ENCODE data around the gene DNAJB8. TPM values are rescaled to one million over a fixed set of nuclear protein-coding genes. Genes with fewer than 3 reads are reported as not detected.

DNAJB8 gene
- total RNA-seq, 2 experiments from 2014 or later, result not detected

DNA sequence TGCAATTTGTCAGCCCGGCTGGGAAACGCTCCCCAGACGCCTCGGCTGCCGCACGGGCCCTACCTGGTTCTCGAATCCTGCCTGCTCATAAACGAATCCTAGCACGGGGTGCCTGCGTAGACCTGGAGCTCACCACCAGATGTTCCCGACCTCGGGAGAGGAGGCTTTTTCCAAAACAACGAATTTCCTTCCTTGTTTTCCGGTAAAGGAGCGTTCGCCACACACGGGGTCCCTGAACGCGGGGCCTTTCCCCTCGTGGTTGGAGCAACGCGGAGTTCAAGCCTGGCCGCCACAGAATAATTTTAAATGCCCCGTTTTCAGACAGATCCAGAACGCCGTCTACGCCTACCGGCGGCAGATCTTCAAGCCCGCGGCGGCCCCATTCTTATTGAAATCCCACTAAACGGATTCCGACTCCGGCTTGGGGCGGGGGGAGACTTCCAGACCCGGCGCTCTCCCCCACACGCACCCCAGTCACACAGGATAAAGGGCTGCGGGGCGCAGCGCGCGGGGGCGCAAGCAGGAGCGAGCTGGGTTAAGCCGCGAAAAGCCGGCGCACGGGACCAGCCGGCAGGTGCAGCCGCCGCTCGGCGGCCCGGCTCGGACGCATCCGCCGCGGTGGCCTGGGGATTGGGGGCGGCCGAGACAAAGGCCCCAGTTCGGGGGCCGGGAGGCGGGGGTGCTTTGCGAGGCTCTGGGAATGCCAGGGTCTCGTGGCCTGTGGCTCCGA, 25.4 kb upstream of the DNAJB8 start:
- Mint-ChIP-seq H3K9me3 (no peaks in the 10 kb centered on the region), H3K4me3 (no peak overlapping the region), H3K4me1 (ENCODE audit: low read depth) (peaks cover 29% of the 10 kb centered on the region), H3K27ac (no peak overlapping the region), H3K36me3 (no peaks in the 10 kb centered on the region), H3K27me3 (peaks cover 62% of the 10 kb centered on the region)
- DNase-seq, result peak; percentile 23
- CTCF ChIA-PET, result interaction anchor here (2.7 kb wide), 1 partner anchor 66 kb away, joined by 16 read pairs; no protein-coding TSS in a partner anchor
- POLR2A ChIA-PET, result no interaction called here
- intact Hi-C loops (cut with micrococcal nuclease), result loop anchor here (1.0 to 5.0 kb wide), 3 partner anchors 9 to 417 kb away; no protein-coding TSS in a partner anchor

- H3K9me3 Mint-ChIP-seq, result no peaks in the 10 kb centered on the region
- no peak for DNase-seq
- intact Hi-C loops (cut with micrococcal nuclease), result loop anchor here (1.0 to 5.0 kb wide), 2 partner anchors 8 to 116 kb away; no protein-coding TSS in a partner anchor
- H3K27ac Mint-ChIP-seq, result no peak overlapping the region
- peaks cover 61% of the 10 kb centered on the region for H3K27me3 Mint-ChIP-seq
- peaks cover 30% of the 10 kb centered on the region for H3K4me1 Mint-ChIP-seq (ENCODE audit: low read depth)
- no peak overlapping the region for H3K4me3 Mint-ChIP-seq
- no peaks in the 10 kb centered on the region for H3K36me3 Mint-ChIP-seq
- POLR2A ChIA-PET, result no interaction called here
- CTCF ChIA-PET, result interaction anchor here (2.7 kb wide), 1 partner anchor 66 kb away, joined by 16 read pairs; no protein-coding TSS in a partner anchor
These were observed 24.9 kb upstream of the DNAJB8 start for GRCh38 chr3:128491691-128491940.

DNA sequence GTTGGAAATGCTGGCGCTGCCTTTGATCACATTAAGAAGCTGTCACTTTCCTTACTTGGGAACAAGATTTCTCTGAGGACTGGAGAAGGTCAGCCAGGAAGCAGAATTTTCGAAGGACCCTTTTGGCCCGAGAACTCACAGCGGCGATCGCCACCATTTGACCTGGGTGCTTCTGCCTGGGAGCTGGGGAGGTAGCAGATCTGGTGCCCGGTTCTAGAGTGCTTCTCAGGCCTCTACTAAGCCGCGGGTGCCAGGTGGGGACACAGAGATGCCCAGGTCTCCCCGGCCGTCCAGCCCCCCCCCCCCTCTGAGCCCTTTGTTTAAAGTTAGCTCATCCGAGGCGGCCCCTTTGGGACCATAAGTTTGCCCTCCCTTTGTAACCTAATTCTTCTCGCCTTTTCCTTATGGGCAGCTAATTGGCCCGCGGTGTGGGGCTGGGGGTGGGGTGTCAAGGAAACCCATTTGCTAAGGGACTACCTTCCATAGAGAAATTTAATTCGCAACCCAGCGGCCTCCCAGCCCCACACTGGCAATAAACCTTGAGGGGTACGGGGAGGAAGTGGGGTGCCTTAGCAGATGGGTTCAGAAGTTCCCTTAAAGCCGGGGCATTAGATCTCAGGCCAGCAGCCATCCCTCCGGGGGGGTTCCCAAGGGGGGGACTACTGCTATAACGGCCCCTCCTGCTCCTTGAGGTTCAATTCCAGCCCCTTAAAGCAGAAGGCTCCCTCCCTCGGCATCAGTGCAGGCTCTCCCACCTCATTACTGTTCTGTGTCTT, 24.4 kb upstream of the DNAJB8 start:
- ChIA-PET POLR2A (no interaction called here), CTCF (interaction anchor here (0.8 to 2.7 kb wide), 4 partner anchors 44 to 118 kb away, joined by 3 to 16 read pairs (median 4); no protein-coding TSS in a partner anchor)
- intact Hi-C loops (cut with micrococcal nuclease), result loop anchor here (1.0 to 5.0 kb wide), 2 partner anchors 8 to 116 kb away; no protein-coding TSS in a partner anchor
- Mint-ChIP-seq H3K9me3 (no peaks in the 10 kb centered on the region), H3K4me3 (no peak overlapping the region), H3K27ac (no peak overlapping the region), H3K36me3 (no peaks in the 10 kb centered on the region), H3K4me1 (ENCODE audit: low read depth) (peaks cover 33% of the 10 kb centered on the region), H3K27me3 (peaks cover 64% of the 10 kb centered on the region)
- DNase-seq, result peak; percentile 10

GRCh38 chr3:128490650-128490914, 23.9 kb upstream of the DNAJB8 start:
- ChIA-PET POLR2A (no interaction called here), CTCF (interaction anchor here (0.8 to 1.8 kb wide), 4 partner anchors 43 to 119 kb away, joined by 3 to 20 read pairs (median 4); no protein-coding TSS in a partner anchor)
- no peaks in the 10 kb centered on the region for H3K9me3 Mint-ChIP-seq
- H3K4me3 Mint-ChIP-seq, result no peak overlapping the region
- H3K36me3 Mint-ChIP-seq, result no peaks in the 10 kb centered on the region
- intact Hi-C loops (cut with micrococcal nuclease), result loop anchor here (5.0 kb wide), 1 partner anchor 117 kb away; no protein-coding TSS in a partner anchor
- H3K27me3 Mint-ChIP-seq, result peaks cover 64% of the 10 kb centered on the region
- H3K27ac Mint-ChIP-seq, result no peak overlapping the region
- no peak for DNase-seq
- H3K4me1 Mint-ChIP-seq (ENCODE audit: low read depth), result peaks cover 33% of the 10 kb centered on the region

- Mint-ChIP-seq H3K36me3 (no peaks in the 10 kb centered on the region), H3K27me3 (peaks cover 65% of the 10 kb centered on the region), H3K4me1 (ENCODE audit: low read depth) (peaks cover 33% of the 10 kb centered on the region), H3K4me3 (peak overlapping the region; percentile 68), H3K9me3 (no peaks in the 10 kb centered on the region), H3K27ac (no peak overlapping the region)
- DNase-seq, result peak; percentile 33
- intact Hi-C loops (cut with micrococcal nuclease), result loop anchor here (2.0 to 5.0 kb wide), 3 partner anchors 23 to 117 kb away; partner anchors contain the start of gene DNAJB8
- ChIA-PET CTCF (interaction anchor here (1.4 to 1.8 kb wide), 3 partner anchors 64 to 119 kb away, joined by 3 to 20 read pairs (median 5); no protein-coding TSS in a partner anchor), POLR2A (no interaction called here)
These were observed 23.4 kb upstream of the DNAJB8 start for GRCh38 chr3:128489927-128490649.

DNA sequence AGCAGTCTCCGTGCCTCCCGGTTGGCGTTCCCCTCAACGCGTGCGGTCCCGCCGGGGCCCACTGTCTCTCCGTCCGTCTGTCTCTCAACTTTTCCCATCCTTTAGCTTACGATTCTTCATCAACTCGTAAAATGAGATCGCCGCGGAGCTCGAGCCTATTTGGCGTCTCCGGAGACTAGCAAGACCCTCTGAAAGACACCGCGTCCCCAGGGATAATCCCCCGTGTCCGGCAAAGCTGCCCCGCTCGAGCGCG, 22.9 kb upstream of the DNAJB8 start:
- peak overlapping the region; percentile 68 for H3K4me3 Mint-ChIP-seq
- no peaks in the 10 kb centered on the region for H3K9me3 Mint-ChIP-seq
- no peak overlapping the region for H3K27ac Mint-ChIP-seq
- ChIA-PET CTCF (interaction anchor here (1.6 to 1.8 kb wide), 2 partner anchors 64 to 120 kb away, joined by 5 to 20 read pairs; no protein-coding TSS in a partner anchor), POLR2A (no interaction called here)
- peak; percentile 18 for DNase-seq
- H3K27me3 Mint-ChIP-seq, result peaks cover 66% of the 10 kb centered on the region
- intact Hi-C loops (cut with micrococcal nuclease), result loop anchor here (2.0 kb wide), 2 partner anchors 23 to 43 kb away; partner anchors contain the start of gene DNAJB8
- peaks cover 33% of the 10 kb centered on the region for H3K4me1 Mint-ChIP-seq (ENCODE audit: low read depth)
- H3K36me3 Mint-ChIP-seq, result no peaks in the 10 kb centered on the region

DNA sequence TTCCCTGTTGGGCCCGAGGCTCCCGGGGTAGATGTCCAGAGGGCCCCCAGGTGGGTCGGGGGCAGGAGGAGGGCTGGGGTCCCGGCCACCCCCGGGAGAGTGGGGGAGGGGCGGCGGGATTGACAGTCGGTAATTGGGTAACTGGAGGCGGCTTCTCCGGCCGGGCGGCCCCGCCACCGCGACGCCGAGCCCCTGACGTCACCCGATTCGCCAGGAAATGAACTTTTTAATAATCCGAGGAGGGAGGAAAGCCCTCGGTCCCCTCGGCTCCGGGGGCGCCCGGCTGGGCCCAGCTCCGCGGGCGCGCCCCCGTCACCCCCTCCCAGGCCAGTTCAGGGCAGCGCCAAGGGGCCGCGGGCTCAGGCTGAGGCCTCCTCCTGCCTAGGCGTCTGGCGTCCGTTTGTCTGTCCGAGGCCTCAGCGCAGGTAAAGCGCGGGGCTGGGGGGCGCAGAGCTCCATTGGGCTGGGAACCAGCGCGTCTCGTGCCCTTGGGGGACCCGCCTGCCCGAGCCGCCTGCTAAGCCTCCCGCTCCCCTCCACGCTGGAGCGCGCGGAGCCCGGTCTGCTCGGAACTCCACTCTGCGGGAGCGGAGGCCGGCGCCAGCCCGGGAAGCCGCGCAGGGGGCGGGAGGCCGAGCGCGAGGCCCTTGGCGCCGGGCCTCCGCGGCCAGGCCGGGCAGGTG, 22.4 kb upstream of the DNAJB8 start:
- H3K4me1 Mint-ChIP-seq (ENCODE audit: low read depth), result peaks cover 33% of the 10 kb centered on the region
- CTCF ChIA-PET, result interaction anchor here (1.8 kb wide), 1 partner anchor 63 kb away, joined by 20 read pairs; no protein-coding TSS in a partner anchor
- intact Hi-C loops (cut with micrococcal nuclease), result loop anchor here (2.0 kb wide), 2 partner anchors 22 to 42 kb away; partner anchors contain the start of gene DNAJB8
- H3K9me3 Mint-ChIP-seq, result no peaks in the 10 kb centered on the region
- no peaks in the 10 kb centered on the region for H3K36me3 Mint-ChIP-seq
- H3K27ac Mint-ChIP-seq, result no peak overlapping the region
- peak overlapping the region; percentile 37 for H3K4me3 Mint-ChIP-seq
- H3K27me3 Mint-ChIP-seq, result peaks cover 67% of the 10 kb centered on the region
- POLR2A ChIA-PET, result no interaction called here
- peak; percentile 57 for DNase-seq

GRCh38 chr3:128488636-128488990, 21.9 kb upstream of the DNAJB8 start:
- intact Hi-C loops (cut with micrococcal nuclease), result loop anchor here (2.0 kb wide), 2 partner anchors 22 to 42 kb away; partner anchors contain the start of gene DNAJB8
- Mint-ChIP-seq H3K9me3 (no peaks in the 10 kb centered on the region), H3K27ac (no peak overlapping the region), H3K4me3 (peak overlapping the region; percentile 37), H3K4me1 (ENCODE audit: low read depth) (peaks cover 38% of the 10 kb centered on the region), H3K27me3 (peaks cover 69% of the 10 kb centered on the region), H3K36me3 (no peaks in the 10 kb centered on the region)
- ChIA-PET CTCF (interaction anchor here (1.5 to 2.1 kb wide), 3 partner anchors 9 to 63 kb away, joined by 6 to 20 read pairs (median 6); no protein-coding TSS in a partner anchor), POLR2A (no interaction called here)
- peak; percentile 30 for DNase-seq

DNA sequence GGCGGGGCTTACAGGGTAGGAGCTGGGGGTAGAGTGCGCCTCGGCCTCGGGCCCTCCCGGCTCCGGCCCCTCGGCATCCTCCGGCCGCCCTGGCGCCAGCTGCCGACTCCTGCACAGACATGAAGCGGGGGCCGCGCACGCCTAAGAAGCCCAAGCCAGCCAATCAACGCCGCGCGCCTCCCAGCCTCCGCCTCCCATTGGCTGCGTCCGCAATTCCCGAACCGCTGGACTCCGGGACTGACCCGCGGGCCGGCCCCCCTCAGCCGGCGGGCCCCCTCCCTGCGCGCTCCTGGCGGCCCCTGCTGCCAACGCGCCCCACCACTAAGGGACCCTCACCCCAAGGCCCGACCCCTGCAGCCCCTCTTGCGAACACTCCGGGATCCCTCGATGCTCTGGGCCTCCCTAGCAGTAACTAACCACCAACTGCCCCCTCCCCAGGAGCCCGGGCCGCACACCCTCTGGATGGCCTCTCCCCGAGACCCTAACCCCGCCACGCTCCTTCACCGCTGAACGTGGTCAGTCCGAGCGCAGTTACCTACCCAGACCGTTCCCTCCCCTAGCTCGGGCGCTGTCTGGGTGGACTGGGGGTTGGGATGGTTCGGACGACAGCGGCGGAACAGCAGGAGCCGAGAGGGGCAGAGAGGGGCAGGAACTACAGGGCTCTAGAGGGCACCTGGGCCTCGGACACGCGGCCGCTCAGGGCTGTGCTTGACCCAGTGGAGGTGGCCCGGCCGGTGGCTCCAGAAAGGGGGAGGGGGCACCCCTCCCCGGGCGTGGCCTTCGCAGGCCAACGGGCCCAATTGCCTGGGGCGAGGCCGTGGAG, 21.3 kb upstream of the DNAJB8 start:
- Mint-ChIP-seq H3K4me1 (ENCODE audit: low read depth) (peaks cover 42% of the 10 kb centered on the region), H3K27me3 (peaks cover 71% of the 10 kb centered on the region), H3K9me3 (no peaks in the 10 kb centered on the region), H3K36me3 (no peaks in the 10 kb centered on the region), H3K4me3 (no peak overlapping the region), H3K27ac (no peak overlapping the region)
- POLR2A ChIA-PET, result no interaction called here
- intact Hi-C loops (cut with micrococcal nuclease), result loop anchor here (2.0 kb wide), 2 partner anchors 21 to 41 kb away; partner anchors contain the start of gene DNAJB8
- CTCF ChIA-PET, result interaction anchor here (1.5 to 2.1 kb wide), 2 partner anchors 9 to 62 kb away, joined by 6 read pairs; no protein-coding TSS in a partner anchor
- DNase-seq, result peak; percentile 52

DNA sequence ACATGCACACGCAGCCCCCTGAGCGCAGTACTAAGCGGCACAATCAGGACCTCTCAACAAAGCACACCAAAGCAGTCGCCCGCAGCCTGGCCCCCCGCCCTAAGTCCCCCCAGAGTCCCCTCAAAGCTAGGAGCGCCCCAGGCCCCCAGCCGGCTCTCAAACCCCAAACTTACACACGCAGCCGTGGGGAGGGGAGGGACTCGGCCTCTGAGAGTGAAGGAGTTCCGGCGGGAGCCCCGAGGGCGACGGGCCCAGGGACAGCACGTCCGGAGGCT, 20.8 kb upstream of the DNAJB8 start:
- intact Hi-C loops (cut with micrococcal nuclease), result no loop called here
- no peak overlapping the region for H3K27ac Mint-ChIP-seq
- CTCF ChIA-PET, result interaction anchor here (1.5 to 2.1 kb wide), 2 partner anchors 10 to 62 kb away, joined by 6 read pairs; no protein-coding TSS in a partner anchor

More for the DNA sequence above, 20.8 kb upstream of the DNAJB8 start:
- Mint-ChIP-seq H3K36me3 (no peaks in the 10 kb centered on the region), H3K9me3 (no peaks in the 10 kb centered on the region), H3K4me3 (peak overlapping the region; percentile 73), H3K4me1 (ENCODE audit: low read depth) (peaks cover 45% of the 10 kb centered on the region), H3K27me3 (peaks cover 75% of the 10 kb centered on the region)
- POLR2A ChIA-PET, result no interaction called here
- no peak for DNase-seq
